NCI-H2196 (cell line): ENCODE measurements around the gene RHOG.
A peak's percentile ranks its signal among the peaks of the same experiment; 100 is the strongest.
"Not testable (repeated sequence)": the region's sequence is repeated elsewhere in the genome, so short reads cannot be mapped to it uniquely, and the experiment has no call there.

Experiments used
- DNase-seq: peaks from one replicate; lab custom pipeline; 2025; ENCODE audit not compliant: unreplicated experiment; lab: John Stamatoyannopoulos, UW

The RHOG gene

DNA sequence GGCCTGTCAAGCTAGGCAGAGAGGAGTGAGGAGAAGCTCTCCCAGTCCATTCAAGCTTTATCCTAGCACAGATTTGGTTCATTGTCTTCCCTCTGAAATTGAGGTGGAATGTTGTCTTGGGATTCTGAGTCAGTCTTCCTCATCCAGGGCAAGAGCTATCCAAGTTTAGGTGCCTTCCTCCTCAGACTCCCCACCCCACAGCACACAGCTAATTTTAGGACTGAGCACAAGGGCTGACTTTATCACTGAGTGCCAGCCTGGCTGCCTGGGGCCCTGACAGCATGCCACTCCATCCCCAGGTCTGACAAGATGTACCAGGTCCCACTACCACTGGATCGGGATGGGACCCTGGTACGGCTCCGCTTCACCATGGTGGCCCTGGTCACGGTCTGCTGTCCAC is 29.8 kb downstream of the RHOG start:
- no peak for DNase-seq

- no peak for DNase-seq
Measured at GRCh38 chr11:3810446-3810845, 30.3 kb downstream of the RHOG start.

DNA sequence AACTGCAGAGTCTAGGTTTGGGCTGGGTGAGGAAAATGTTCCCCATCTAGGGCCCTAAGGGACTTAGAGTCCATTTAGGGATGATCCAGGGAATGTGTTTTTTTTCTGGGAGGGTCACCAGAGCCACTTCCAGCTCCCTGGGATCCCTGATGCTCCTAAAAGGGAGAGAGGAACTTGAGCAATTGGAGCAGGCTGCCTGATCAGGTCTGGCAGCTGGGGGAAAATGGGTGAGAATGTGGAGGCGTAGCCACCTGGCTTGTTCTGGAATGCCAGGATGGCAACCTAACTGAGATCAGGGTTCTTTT is 31.2 kb downstream of the RHOG start:
- DNase-seq, result no peak

- peak; percentile 63 for DNase-seq
Measured at GRCh38 chr11:3808861-3809623, 31.7 kb downstream of the RHOG start.

DNA sequence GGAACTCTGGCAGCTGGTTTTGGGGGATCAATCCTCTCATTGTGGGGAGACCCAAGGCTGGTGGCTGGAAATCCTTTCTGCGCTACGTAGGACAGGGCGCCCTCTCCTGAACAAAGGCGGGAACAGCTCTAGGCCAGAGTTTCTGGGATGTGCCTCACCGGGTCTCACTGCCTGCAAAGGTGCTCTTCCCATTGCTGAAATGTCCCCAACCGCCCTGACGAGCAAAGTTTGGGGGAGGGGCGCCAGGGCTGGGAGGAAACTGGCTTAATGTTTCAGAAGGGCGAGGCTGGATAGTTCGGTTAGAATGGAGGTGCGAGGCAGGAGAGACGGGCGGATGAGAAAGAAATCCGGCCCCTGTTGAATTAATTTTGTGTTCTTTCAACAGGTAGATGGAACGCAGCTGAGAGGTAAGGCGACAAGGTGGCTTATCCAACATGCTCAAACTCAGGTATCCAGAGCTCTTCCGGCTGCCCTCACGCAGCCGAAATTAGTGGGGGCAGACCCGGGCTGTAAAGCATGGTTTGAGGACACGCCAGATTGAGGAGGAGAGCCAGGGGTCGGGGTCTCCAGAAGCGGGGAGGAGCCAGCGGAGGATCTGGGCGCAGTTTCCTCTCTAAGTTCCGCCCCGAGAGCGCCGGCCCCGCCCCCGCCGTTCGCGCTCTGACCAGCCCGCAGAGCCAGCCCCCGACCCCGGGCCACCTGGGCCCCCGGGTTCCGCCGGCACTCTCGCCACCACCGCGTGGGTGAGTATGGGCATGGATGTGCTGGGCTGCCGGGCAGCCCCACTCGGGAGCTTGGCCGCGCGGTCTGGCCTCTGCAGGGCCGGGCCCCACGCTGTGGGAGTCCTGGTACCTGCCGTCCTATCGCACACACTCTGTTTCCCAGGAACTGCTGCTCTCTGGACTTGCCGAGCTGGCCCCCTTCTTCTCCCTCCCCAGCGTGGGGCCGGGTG is 32.6 kb downstream of the RHOG start, which contains the start of gene PGAP2:
Gene PGAP2 (plus strand): TSS at position 652 of the 952 bp plus-strand sequence. CDS start 2,700 bp downstream, outside the sequence.
- peak; percentile 75 for DNase-seq

GRCh38 chr11:3803726-3804495 is 36.8 kb downstream of the RHOG start:
- DNase-seq, result no peak

DNA sequence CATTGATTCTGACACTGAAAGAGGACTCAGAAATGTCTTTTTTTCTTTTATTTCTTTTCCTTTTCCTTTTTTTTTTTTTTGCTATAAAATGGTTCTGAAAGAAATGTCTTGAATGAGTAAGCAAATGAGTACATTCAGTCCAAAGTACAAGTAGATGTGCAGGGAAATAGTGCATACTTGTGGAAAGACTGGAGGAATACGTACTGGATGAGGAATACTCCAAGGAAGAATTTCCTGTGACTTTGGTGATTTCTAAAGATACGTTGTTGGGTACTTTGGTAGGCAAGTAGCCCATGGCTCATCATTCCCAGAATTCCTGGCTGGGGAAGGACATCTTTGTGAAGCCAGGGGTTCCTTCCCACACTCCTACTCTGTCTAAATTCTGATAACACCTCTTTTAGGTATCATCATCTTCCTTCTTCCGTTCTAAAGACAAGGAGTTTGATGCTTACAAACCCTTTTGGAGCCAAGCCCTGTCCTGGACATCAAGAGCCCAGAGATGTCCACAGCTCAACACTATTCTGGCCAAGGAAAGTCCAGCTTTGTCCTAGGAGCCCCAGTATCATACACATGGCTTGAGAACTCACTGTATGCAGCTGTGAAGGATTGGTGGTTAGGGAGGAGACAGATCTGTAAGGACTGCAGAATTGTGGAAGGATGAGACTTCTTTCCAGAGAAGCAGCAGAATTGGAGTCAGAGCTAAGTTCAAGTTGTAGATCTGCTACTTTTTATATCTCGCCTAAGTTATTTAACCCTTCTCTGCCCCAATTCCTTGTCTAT is 38.6 kb downstream of the RHOG start:
- no peak for DNase-seq

- no peak for DNase-seq
Measured at GRCh38 chr11:3799873-3800272, 40.9 kb downstream of the RHOG start.

- DNase-seq, result no peak
Measured at GRCh38 chr11:3799143-3799542, 41.6 kb downstream of the RHOG start.

DNA sequence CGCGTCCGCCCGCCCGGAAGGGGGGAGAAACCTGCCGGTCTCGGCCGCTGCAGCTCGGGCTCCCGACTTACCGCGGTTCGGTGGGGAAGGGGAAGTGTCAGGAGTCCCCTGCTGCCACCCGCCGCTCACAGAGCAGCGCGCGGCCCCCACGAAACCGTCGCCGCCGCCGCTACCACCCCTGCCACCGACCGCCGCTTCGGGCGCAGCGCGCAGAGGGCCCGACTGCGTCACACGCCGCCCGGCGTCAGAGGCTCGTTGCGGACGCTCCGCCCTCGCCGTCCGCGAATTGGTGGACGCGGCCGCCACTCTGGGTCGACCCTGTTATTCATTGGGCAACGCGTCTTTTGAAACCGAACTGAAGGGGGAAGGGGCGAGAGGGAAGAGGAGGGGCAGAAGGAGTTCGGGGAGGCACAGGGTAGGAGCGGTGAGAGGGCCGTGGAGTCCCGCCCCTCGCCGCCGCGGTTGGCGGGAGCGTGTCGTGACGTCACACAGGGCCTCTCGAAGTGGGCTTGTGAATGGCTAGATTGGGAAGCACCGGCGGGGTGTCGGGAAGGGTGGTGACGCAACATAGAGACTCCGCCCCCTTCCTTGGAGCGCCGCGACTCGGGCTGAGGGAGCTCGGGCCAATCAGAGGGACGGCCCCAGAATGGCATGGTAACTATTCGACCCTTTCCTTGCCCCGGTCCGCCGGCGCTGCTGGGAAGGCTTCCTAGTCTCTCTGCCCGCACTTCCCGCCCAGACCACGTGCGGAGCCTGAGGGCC is 43.2 kb downstream of the RHOG start, which contains the start of gene NUP98:
Gene NUP98 (minus strand): TSS at position 226 of the 762 bp plus-strand sequence. CDS start 15,437 bp downstream, outside the sequence.
- peak; percentile 99 for DNase-seq

- no peak for DNase-seq
Measured at GRCh38 chr11:3796801-3797328, 43.9 kb downstream of the RHOG start.

DNA sequence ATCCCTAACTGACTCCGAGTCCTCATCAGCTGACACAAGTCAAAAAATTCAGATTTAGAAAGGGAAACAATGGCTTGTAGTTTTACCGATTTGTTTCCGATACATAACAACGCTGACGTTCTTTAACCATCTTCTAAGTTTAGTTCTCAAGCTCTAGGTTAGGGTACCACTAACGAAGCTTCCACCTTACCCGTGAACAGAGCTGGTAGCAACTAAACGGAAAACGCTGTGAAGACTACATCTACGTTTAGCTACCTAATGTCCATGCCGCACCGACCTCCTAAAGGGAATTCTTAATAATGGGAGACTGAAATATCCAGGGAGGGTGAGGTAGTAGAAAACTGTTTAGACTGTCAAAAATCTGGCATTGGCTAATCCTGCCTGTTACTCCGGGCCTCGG is 44.4 kb downstream of the RHOG start:
- no peak for DNase-seq

DNA sequence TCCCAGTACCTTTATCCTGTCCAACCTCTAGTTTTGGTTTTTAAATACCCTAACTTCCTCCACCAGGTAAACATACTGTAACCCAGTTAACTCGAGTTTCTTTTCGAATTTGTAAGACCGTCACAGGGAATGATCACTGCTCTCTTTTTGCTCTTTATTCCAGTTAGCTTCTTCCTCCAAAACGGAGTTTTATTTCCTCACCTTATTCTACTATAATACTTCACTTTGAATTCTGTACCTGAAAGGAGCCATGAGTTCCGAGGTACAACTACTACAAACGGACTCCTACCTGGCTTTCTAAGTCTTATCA is 44.8 kb downstream of the RHOG start:
- no peak for DNase-seq

GRCh38 chr11:3795131-3796001 is 45.4 kb downstream of the RHOG start:
- no peak for DNase-seq

- not testable (repeated sequence) for DNase-seq
Measured at GRCh38 chr11:3794387-3794786, 46.4 kb downstream of the RHOG start.

GRCh38 chr11:3786781-3787428 is 53.9 kb downstream of the RHOG start:
- DNase-seq, result peak; percentile 17

DNA sequence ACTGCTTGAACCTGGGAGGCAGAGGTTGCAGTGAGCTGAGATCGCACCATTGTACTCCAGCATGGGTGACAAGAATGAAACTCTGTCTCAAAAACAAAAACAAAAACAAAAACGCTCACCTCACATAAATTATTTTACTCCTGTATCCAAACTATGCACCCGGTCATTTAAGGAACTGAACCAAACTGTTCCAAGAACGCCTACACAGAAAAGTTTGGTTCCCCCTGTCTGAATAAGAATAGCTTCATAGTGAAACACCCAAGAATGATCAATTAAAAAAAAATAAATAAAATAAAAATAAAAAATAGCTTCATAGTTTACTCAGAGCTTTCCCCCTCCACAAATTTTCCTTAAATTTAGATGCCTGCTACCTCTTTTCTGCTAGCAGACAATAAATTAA is 57.1 kb downstream of the RHOG start:
- DNase-seq, result no peak

GRCh38 chr11:3782963-3783362 is 57.8 kb downstream of the RHOG start:
- DNase-seq, result no peak
